SU-DHL-6 (cell line): ENCODE measurements around the gene RAB8A.
A peak's percentile ranks its signal among the peaks of the same experiment; 100 is the strongest.

Source experiments
- H2AFZ ChIP-seq: fragments of 200-600 bp; sonication (generic); 2 replicates; pipeline ENCODE4 v1.6.1; 2014; ENCODE audit warnings: low read depth, mild to moderate bottlenecking, moderate library complexity, mixed read lengths, antibody characterized with exemption, low read length; ENCODE audit not compliant: severe bottlenecking
- H3F3A ChIP-seq: fragments of 200-600 bp; shearing (Covaris generic); 2 replicates; pipeline ENCODE4 v1.6.0; 2016; ENCODE audit warnings: antibody characterized with exemption, mild to moderate bottlenecking; ENCODE audit not compliant: insufficient read depth
- H3K27ac ChIP-seq: fragments of 200-600 bp; sonication (generic); 2 replicates; pipeline ENCODE4 v1.5.1; 2016; ENCODE audit warnings: low read depth, mild to moderate bottlenecking, low read length, moderate library complexity, mixed read lengths
- H3K27me3 ChIP-seq: fragments of 200-600 bp; sonication (generic), shearing (Covaris generic); 2 replicates; pipeline ENCODE4 v1.6.0; 2014; ENCODE audit warnings: mild to moderate bottlenecking, low read length
- H3K36me3 ChIP-seq: fragments of 200-600 bp; sonication (generic); 2 replicates; pipeline ENCODE4 v1.6.1; 2014; ENCODE audit warnings: mild to moderate bottlenecking, low read length, mixed read lengths
- H3K4me2 ChIP-seq: fragments of 300-600, 200-600 bp; shearing (Covaris generic), sonication (generic); 2 replicates; pipeline ENCODE4 v1.6.0; 2014; ENCODE audit warnings: low read length, low read depth, mild to moderate bottlenecking; ENCODE audit not compliant: poor library complexity, severe bottlenecking
- H3K4me3 ChIP-seq: fragments of 200-600 bp; sonication (generic); 2 replicates; pipeline ENCODE4 v1.5.1; 2014; ENCODE audit warnings: antibody characterized with exemption, low read length, mild to moderate bottlenecking, mixed read lengths; ENCODE audit not compliant: insufficient read depth, poor library complexity, severe bottlenecking
- H3K79me2 ChIP-seq: fragments of 200-600 bp; sonication (generic); 2 replicates; pipeline ENCODE4 v1.6.1; 2014; ENCODE audit warnings: mild to moderate bottlenecking, low read length, moderate library complexity; ENCODE audit not compliant: insufficient read depth
- H3K9ac ChIP-seq: fragments of 200-600 bp; sonication (generic); 2 replicates; pipeline ENCODE4 v1.7.0; 2014; ENCODE audit warnings: mild to moderate bottlenecking, low read length
- H3K9me2 ChIP-seq: fragments of 200-600 bp; sonication (generic); replicated peaks from 2 replicates; pipeline ENCODE4 v1.6.1; 2014; ENCODE audit warnings: low read length; ENCODE audit not compliant: insufficient read depth
- H3K9me3 ChIP-seq: fragments of 200-600 bp; sonication (generic); 2 replicates; pipeline ENCODE4 v1.6.1; 2014; ENCODE audit warnings: low read length, mixed read lengths; ENCODE audit not compliant: insufficient read depth
- H4K20me1 ChIP-seq: fragments of 200-600 bp; sonication (generic); 2 replicates; pipeline ENCODE4 v1.6.1; 2014; ENCODE audit warnings: low read depth, mild to moderate bottlenecking, antibody characterized with exemption, low read length, moderate library complexity, mixed read lengths
- CTCF ChIP-seq: fragments of 200-600 bp; sonication (generic); IDR thresholded peaks from one replicate; pipeline ENCODE4 v1.5.1; 2017; ENCODE audit warnings: antibody characterized with exemption, mild to moderate bottlenecking, low read length, moderate library complexity; ENCODE audit not compliant: insufficient read depth, poor library complexity, severe bottlenecking
- EZH2phosphoT487 ChIP-seq: fragments of 200-600 bp; sonication (generic), shearing (Covaris generic); conservative IDR thresholded peaks from 2 replicates; pipeline ENCODE4 v1.6.1; 2018; ENCODE audit warnings: mild to moderate bottlenecking, antibody characterized with exemption, low read length, moderate library complexity, mixed read lengths

Gene RAB8A

DNA sequence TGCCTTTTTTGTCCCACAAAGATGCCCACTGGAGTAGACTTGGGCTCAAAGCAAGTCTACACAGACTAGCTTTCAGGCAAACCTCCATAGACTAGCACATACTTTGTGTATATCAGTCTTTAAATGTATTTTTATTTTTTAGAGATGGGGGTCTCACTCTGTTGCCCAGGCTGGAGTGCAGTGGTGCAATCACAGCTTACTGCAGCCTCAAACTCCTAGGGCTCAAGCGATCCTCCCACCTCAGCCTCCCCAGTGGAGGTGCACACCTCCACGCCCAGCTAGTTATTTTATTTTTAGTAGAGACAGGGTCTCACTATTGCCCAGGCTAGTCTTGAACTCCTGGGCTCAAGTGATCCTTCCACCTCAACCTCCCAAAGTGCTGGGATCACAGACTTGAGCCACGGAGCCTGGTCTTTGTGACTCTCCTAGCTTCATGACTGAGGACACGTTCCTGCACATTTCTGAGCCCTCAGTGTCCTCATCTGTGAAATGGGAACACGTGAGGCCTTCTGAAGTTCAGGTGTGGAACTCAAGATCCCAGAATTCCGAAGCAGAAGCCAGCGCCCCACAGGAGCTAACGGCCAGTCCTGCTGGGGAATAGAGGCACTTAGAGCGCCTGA is 40.5 kb upstream of the RAB8A start:
- H3K36me3 ChIP-seq: no peaks in the 10 kb centered on the region
- peaks cover 24% of the 10 kb centered on the region for H3F3A ChIP-seq
- H3K9me3 ChIP-seq: no peaks in the 10 kb centered on the region
- peak overlapping the region; percentile 68 for H3K27ac ChIP-seq
- no peak overlapping the region for H3K4me3 ChIP-seq
- no peaks in the 10 kb centered on the region for H3K27me3 ChIP-seq
- no peak overlapping the region for H2AFZ ChIP-seq
- TF ChIP-seq CTCF (no peak), EZH2phosphoT487 (no peak)
- H3K9ac ChIP-seq: 0 out of 2 replicates have a peak overlapping the region, but pooled peaks have one; percentile 3
- H3K79me2 ChIP-seq: no peaks in the 10 kb centered on the region
- no peaks in the 10 kb centered on the region for H3K9me2 ChIP-seq
- H4K20me1 ChIP-seq: no peaks in the 10 kb centered on the region
- peak overlapping the region; percentile 16 for H3K4me2 ChIP-seq

- TF ChIP-seq CTCF: no peak
- TF ChIP-seq EZH2phosphoT487: no peak
- Histone ChIP-seq H3K4me2 (no peak overlapping the region), H2AFZ (no peak overlapping the region), H3K36me3 (no peaks in the 10 kb centered on the region), H3K27me3 (no peaks in the 10 kb centered on the region), H3K9ac (no peak overlapping the region), H3F3A (peaks cover 36% of the 10 kb centered on the region), H3K9me3 (no peaks in the 10 kb centered on the region), H3K79me2 (peaks cover 13% of the 10 kb centered on the region), H3K9me2 (no peaks in the 10 kb centered on the region), H3K4me3 (no peak overlapping the region), H4K20me1 (no peaks in the 10 kb centered on the region), H3K27ac (no peak overlapping the region)
These were observed 38.2 kb upstream of the RAB8A start for GRCh38 chr19:16073481-16073880.

DNA sequence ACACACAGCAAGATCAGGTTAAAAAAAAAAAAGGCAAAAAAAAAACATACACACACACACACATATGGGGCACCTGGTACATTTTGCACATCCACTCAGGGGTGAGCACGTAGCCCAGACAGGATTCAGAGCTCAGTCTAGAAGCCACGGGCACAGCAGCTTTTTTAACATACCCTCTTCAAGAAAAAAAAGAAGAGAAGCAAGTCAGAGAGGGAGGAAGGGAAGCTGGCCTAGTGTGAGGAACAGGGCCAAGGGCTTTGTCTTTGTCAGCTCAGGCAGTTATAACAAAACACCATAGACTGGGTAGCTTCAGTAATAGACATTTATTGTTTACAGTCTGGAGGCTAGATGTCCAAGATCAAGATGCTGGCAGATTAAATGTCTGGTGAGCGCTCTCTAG is 37.7 kb upstream of the RAB8A start:
- Histone ChIP-seq H3K79me2 (peaks cover 14% of the 10 kb centered on the region), H4K20me1 (no peaks in the 10 kb centered on the region), H3F3A (peaks cover 40% of the 10 kb centered on the region), H3K27ac (0 out of 2 replicates have a peak overlapping the region, but pooled peaks have one; percentile 13), H3K9ac (no peak overlapping the region), H3K27me3 (no peaks in the 10 kb centered on the region), H2AFZ (no peak overlapping the region), H3K4me2 (no peak overlapping the region), H3K9me3 (no peaks in the 10 kb centered on the region), H3K4me3 (no peak overlapping the region), H3K9me2 (no peaks in the 10 kb centered on the region), H3K36me3 (no peaks in the 10 kb centered on the region)
- TF ChIP-seq EZH2phosphoT487: no peak

DNA sequence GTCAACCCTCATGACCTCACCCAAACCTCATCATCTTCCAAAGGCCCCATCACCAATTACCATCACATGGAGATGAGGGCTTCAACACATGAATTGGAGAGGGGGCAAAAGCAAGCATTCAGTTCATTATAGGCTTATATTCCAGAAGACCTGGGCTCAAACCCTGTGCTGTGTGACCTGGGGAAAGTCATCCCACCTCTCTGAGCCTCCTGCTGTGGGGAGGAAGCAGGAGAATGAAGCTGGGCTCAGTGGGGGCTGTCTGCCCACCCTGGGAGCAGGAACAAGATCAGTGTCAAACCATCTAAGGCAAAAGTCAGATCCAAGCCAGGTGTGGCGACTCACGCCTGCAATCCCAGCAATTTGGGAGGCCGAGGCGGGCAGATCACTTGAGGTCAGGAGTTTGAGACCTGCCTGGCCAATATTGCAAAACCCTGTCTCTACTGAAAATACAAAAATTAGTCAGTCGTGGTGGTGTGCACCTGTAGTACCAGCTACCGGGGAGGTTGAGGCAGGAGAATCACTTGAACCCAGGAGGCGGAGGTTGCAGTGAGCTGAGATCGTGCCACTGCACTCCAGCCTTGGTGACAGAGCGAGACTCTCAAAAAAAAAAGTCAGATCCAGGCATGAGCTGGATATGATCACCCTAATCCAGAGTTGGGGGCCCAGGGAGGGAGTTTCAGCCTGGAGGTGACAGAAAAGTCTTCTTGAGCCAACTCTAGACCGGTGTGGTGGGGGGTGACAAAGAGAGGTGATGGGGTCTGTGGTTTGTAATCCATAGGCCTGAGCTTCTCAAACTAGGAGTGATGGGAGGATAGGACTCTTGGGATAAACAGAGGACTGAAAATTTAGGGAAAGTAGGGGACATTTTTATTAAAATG is 37.0 kb upstream of the RAB8A start:
- no peaks in the 10 kb centered on the region for H3K27me3 ChIP-seq
- no peak overlapping the region for H2AFZ ChIP-seq
- H3F3A ChIP-seq: peaks cover 45% of the 10 kb centered on the region
- no peaks in the 10 kb centered on the region for H3K9me2 ChIP-seq
- no peaks in the 10 kb centered on the region for H3K9me3 ChIP-seq
- no peaks in the 10 kb centered on the region for H3K36me3 ChIP-seq
- peaks cover 21% of the 10 kb centered on the region for H3K79me2 ChIP-seq
- H3K9ac ChIP-seq: no peak overlapping the region
- H4K20me1 ChIP-seq: no peaks in the 10 kb centered on the region
- H3K4me3 ChIP-seq: no peak overlapping the region
- no peak for TF ChIP-seq CTCF
- TF ChIP-seq EZH2phosphoT487: no peak
- no peak overlapping the region for H3K4me2 ChIP-seq
- H3K27ac ChIP-seq: 0 out of 2 replicates have a peak overlapping the region, but pooled peaks have one; percentile 13
